OCI-LY3 (cell line): ENCODE results near the gene CPXM2.
"Not testable (repeated sequence)": the region's sequence is repeated elsewhere in the genome, so short reads cannot be mapped to it uniquely, and the experiment has no call there.

Experiments used
- H2AFZ ChIP-seq: fragments of 200-600, 300-600 bp; shearing (Covaris generic); 2 replicates; pipeline ENCODE4 v1.6.0; 2014; ENCODE audit warnings: antibody characterized with exemption, low read depth, low read length
- H3K27ac ChIP-seq: fragments of 200-600, 300-600 bp; sonication (generic); 2 replicates; pipeline ENCODE4 v1.5.1; 2014; ENCODE audit warnings: mild to moderate bottlenecking, low read length, moderate library complexity, mixed read lengths
- H3K27me3 ChIP-seq: fragments of 200-600, 300-600 bp; sonication (generic); 2 replicates; pipeline ENCODE4 v1.6.1; 2014; ENCODE audit warnings: low read depth, low read length, mixed read lengths
- H3K36me3 ChIP-seq: fragments of 200-600, 300-600 bp; sonication (generic); replicated peaks from 2 replicates; pipeline ENCODE3; 2014; ENCODE audit warnings: low read depth, low read length, mixed read lengths
- H3K4me1 ChIP-seq: fragments of 300-600, 200-600 bp; sonication (generic); 2 replicates; pipeline ENCODE4 v1.6.1; 2014; ENCODE audit warnings: low read length, mixed read lengths
- H3K4me2 ChIP-seq: fragments of 200-600, 300-600 bp; sonication (generic); 2 replicates; pipeline ENCODE4 v1.6.1; 2014; ENCODE audit warnings: low read length, mixed read lengths
- H3K4me3 ChIP-seq: fragments of 300-600, 200-600 bp; sonication (generic); 2 replicates; pipeline ENCODE4 v1.5.1; 2014; ENCODE audit warnings: antibody characterized with exemption, mild to moderate bottlenecking, low read length, moderate library complexity
- H3K79me2 ChIP-seq: fragments of 300-600, 200-600 bp; shearing (Covaris generic); 2 replicates; pipeline ENCODE4 v1.6.1; 2014; ENCODE audit warnings: mild to moderate bottlenecking, low read length, mixed read lengths
- H3K9ac ChIP-seq: fragments of 300-600, 200-600 bp; shearing (Covaris generic); 2 replicates; pipeline ENCODE4 v1.6.0; 2014; ENCODE audit warnings: mild to moderate bottlenecking, low read length, moderate library complexity
- H3K9me3 ChIP-seq: fragments of 200-600, 300-600 bp; shearing (Covaris generic); 2 replicates; pipeline ENCODE4 v1.6.1; 2014; ENCODE audit warnings: low read length, mixed read lengths; ENCODE audit not compliant: insufficient read depth
- H4K20me1 ChIP-seq: fragments of 200-600, 300-600 bp; sonication (generic); 2 replicates; pipeline ENCODE4 v1.6.1; 2016; ENCODE audit warnings: low read length, mixed read lengths; ENCODE audit not compliant: insufficient read depth
- CTCF ChIP-seq: fragments of 200-600, 300-600 bp; sonication (generic); IDR thresholded peaks from 2 replicates; pipeline ENCODE4 v1.5.1; 2014; ENCODE audit warnings: antibody characterized with exemption, low read length, low read depth
- EZH2phosphoT487 ChIP-seq: fragments of 200-600 bp; shearing (Covaris generic); IDR thresholded peaks from 2 replicates; pipeline ENCODE4 v1.6.1; 2018; ENCODE audit warnings: antibody characterized with exemption, mixed run types, low read depth

CPXM2 gene

DNA sequence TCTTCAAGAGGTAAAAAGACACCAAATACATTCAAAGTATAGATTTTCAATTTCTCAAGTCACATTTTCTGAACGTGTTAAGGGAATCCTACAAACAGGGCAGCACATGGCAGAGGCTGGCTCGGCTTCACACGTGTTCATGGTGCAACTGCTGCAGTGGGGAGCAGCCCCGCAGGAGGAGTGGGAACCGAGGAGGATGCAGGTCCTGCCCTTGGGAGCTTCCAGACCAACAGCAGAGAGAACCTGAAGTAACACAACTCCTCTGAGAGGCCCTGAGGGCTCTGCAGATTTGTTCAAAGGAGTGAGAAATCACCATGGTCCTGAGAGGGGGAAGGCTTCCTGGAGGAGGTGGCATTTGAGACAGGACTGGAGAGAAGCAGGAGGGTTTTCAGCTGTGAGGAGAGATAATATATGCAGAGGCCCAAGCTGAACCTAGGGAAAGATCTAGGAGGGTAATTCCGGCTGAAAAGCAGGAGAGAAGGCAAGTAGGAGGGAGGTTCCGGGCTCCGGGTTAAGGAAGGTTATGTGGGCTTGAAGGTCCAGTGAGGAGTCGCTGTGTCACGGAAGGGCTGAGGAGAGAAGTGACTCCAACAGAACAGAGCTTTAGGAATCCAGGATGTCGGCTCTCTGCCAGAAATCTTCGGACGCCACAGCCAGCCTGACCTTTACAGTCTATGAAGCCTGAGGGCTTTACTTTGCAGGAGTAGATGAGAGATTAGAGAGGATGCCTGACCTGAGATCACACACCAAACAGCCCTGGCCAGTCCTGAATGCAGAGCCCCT lies 148.0 kb downstream of the CPXM2 start:
- Histone ChIP-seq H3K4me3 (no peak overlapping the region), H3K36me3 (no peaks in the 10 kb centered on the region), H3K27ac (no peak overlapping the region), H3K4me1 (no peaks in the 10 kb centered on the region), H3K27me3 (peaks cover 3% of the 10 kb centered on the region; the same call in 1 of the 2 replicates), H3K9ac (no peak overlapping the region), H3K4me2 (no peak overlapping the region), H3K79me2 (no peaks in the 10 kb centered on the region), H2AFZ (no peak overlapping the region), H4K20me1 (no peaks in the 10 kb centered on the region), H3K9me3 (no peaks in the 10 kb centered on the region)
- no peak for TF ChIP-seq CTCF
- no peak for TF ChIP-seq EZH2phosphoT487

DNA sequence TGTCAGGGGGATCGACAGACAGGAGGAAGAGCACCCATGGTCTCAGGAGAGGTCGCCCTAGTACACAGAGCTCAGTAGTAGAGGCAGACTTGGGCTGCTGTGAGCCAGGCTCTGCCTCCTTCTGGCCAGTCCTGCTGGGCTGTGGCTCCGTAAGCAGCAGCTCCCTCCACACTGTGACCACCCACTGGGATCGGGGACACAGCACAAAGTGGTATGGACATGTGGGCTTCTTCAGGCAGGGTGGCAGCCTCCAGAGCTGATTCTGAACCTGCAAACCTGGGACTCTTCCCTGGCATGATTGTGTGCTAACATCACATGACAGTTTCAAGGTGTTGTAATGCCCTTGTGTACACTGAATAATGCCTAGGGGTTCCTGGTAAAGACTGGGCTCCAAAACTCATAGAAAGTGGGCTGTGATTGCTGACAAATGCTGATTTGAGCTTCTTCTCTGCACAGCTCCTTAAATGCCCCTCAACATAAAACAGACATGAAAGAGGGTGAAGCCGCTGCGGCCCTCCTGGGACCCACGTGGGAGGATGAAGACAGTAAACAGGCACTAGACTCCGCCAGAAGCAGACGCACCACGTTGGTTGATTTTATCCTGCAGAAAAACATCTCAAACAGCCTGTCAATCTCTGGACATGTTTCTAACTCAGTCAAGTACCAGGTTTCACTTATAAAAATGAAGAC lies 148.7 kb downstream of the CPXM2 start:
- H3K27ac ChIP-seq, result no peak overlapping the region
- no peak overlapping the region for H2AFZ ChIP-seq
- no peaks in the 10 kb centered on the region for H3K9me3 ChIP-seq
- H3K27me3 ChIP-seq, result peaks cover 3% of the 10 kb centered on the region; the same call in 1 of the 2 replicates
- no peaks in the 10 kb centered on the region for H3K4me1 ChIP-seq
- no peaks in the 10 kb centered on the region for H3K79me2 ChIP-seq
- no peak for TF ChIP-seq EZH2phosphoT487
- no peak for TF ChIP-seq CTCF
- no peak overlapping the region for H3K4me3 ChIP-seq
- H3K36me3 ChIP-seq, result no peaks in the 10 kb centered on the region
- no peak overlapping the region for H3K4me2 ChIP-seq
- no peak overlapping the region for H3K9ac ChIP-seq
- H4K20me1 ChIP-seq, result no peaks in the 10 kb centered on the region

DNA sequence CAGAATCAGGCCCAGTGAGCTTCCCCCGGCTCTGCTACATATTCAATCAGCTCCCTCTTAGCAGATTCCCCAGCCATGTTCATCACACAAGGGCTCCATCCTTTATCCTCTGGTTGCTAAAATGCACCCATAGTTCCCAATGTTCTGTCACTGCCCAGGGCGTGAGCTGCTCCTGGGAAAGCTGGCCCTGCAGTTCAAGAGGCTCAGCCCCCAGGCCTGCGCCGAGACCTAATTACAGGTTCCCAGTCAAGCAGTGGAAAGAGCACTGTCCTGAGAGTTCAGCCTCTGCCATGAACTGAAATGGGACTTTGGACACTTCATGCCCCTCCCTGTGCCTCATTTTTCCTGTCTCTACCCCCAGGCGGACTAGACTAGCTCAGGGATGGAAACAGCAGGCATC lies 149.9 kb downstream of the CPXM2 start:
- Histone ChIP-seq H4K20me1 (no peaks in the 10 kb centered on the region), H3K4me3 (no peak overlapping the region), H3K79me2 (no peaks in the 10 kb centered on the region), H3K9ac (no peak overlapping the region), H3K4me1 (no peaks in the 10 kb centered on the region), H3K4me2 (no peak overlapping the region), H3K27ac (no peak overlapping the region), H3K27me3 (peaks cover 3% of the 10 kb centered on the region; the same call in 1 of the 2 replicates), H3K36me3 (no peaks in the 10 kb centered on the region), H2AFZ (no peak overlapping the region), H3K9me3 (no peaks in the 10 kb centered on the region)
- no peak for TF ChIP-seq EZH2phosphoT487
- no peak for TF ChIP-seq CTCF

GRCh38 chr10:123741146-123741545 lies 150.5 kb downstream of the CPXM2 start:
- Histone ChIP-seq H4K20me1 (no peaks in the 10 kb centered on the region), H3K9me3 (no peaks in the 10 kb centered on the region), H3K27ac (no peak overlapping the region), H3K27me3 (peaks cover 3% of the 10 kb centered on the region; the same call in 1 of the 2 replicates), H2AFZ (no peak overlapping the region), H3K4me1 (no peaks in the 10 kb centered on the region), H3K4me3 (no peak overlapping the region), H3K79me2 (no peaks in the 10 kb centered on the region), H3K36me3 (no peaks in the 10 kb centered on the region), H3K9ac (no peak overlapping the region), H3K4me2 (no peak overlapping the region)
- TF ChIP-seq EZH2phosphoT487 (no peak), CTCF (no peak)

GRCh38 chr10:123736917-123737316 lies 154.7 kb downstream of the CPXM2 start:
- H3K4me2 ChIP-seq, H3K9ac ChIP-seq, H2AFZ ChIP-seq, H3K36me3 ChIP-seq, H4K20me1 ChIP-seq, H3K27me3 ChIP-seq, H3K9me3 ChIP-seq, H3K79me2 ChIP-seq, H3K4me1 ChIP-seq, H3K27ac ChIP-seq, H3K4me3 ChIP-seq: not testable (repeated sequence)
